Karpas-422 (cell line): Measurements from ENCODE around the gene TTC9B. TPM values are rescaled to one million over a fixed set of nuclear protein-coding genes. Genes with fewer than 3 reads are reported as not detected.

Source experiments
- DNase-seq: peaks from one replicate; pipeline ENCODE4 v3.0.0-alpha.2; 2015
- H2AFZ ChIP-seq: fragments of 200-600 bp; sonication (generic); 2 replicates; pipeline ENCODE4 v1.6.1; 2014; ENCODE audit warnings: antibody characterized with exemption, low read length, mixed read lengths
- H3K27ac ChIP-seq: fragments of 200-600 bp; sonication (generic); 2 replicates; pipeline ENCODE4 v1.5.1; 2014; ENCODE audit warnings: mild to moderate bottlenecking, low read length, moderate library complexity
- H3K27me3 ChIP-seq: fragments of 200-600 bp; sonication (generic); 2 replicates; pipeline ENCODE4 v1.6.1; 2014; ENCODE audit warnings: low read length, mixed read lengths
- H3K36me3 ChIP-seq: fragments of 200-600 bp; sonication (generic); 2 replicates; pipeline ENCODE4 v1.6.1; 2014; ENCODE audit warnings: low read length, mixed read lengths; ENCODE audit not compliant: insufficient read depth
- H3K4me1 ChIP-seq: fragments of 200-600 bp; sonication (generic); 2 replicates; pipeline ENCODE4 v1.6.1; 2014; ENCODE audit warnings: mild to moderate bottlenecking, low read length, mixed read lengths
- H3K4me2 ChIP-seq: fragments of 200-600 bp; sonication (generic); 2 replicates; pipeline ENCODE4 v1.6.1; 2014; ENCODE audit warnings: low read length, low read depth, mild to moderate bottlenecking; ENCODE audit not compliant: poor library complexity, severe bottlenecking
- H3K4me3 ChIP-seq: fragments of 200-600 bp; sonication (generic); 2 replicates; pipeline ENCODE4 v1.5.1; 2014; ENCODE audit warnings: mild to moderate bottlenecking, antibody characterized with exemption, low read length, mixed read lengths
- H3K79me2 ChIP-seq: fragments of 200-600 bp; sonication (generic); 2 replicates; pipeline ENCODE4 v1.6.1; 2014; ENCODE audit warnings: mild to moderate bottlenecking, low read length, mixed read lengths
- H3K9ac ChIP-seq: fragments of 200-600 bp; sonication (generic); 2 replicates; pipeline ENCODE4 v1.6.0; 2014; ENCODE audit warnings: low read length
- H3K9me2 ChIP-seq: fragments of 200-600 bp; sonication (generic), shearing (Covaris generic); replicated peaks from 2 replicates; pipeline ENCODE4 v1.6.0; 2014; ENCODE audit warnings: mild to moderate bottlenecking, low read length, moderate library complexity; ENCODE audit not compliant: insufficient read depth
- H3K9me3 ChIP-seq: fragments of 300-700, 200-600 bp; sonication (generic); 2 replicates; pipeline ENCODE4 v1.6.1; 2014; ENCODE audit warnings: low read length, mixed read lengths
- H4K20me1 ChIP-seq: fragments of 200-600 bp; sonication (generic); 2 replicates; pipeline ENCODE4 v1.6.1; 2014; ENCODE audit warnings: mild to moderate bottlenecking, antibody characterized with exemption, low read length, low read depth; ENCODE audit not compliant: insufficient read depth
- total RNA-seq: library from RNA; depleted of rRNA; stranded (reverse); fragments of >200 nt; shearing (Covaris generic); gene quantifications from 2 replicates; pipeline ENCODE4 v1.2.3, GENCODE V29; 2014; ENCODE audit warnings: low replicate concordance

The TTC9B gene
- total RNA-seq, 1 experiment from 2014 or later: not detected

- H3K36me3 ChIP-seq: no peaks in the 10 kb centered on the region
- H3K27me3 ChIP-seq: no peaks in the 10 kb centered on the region
- H3K9me3 ChIP-seq: no peaks in the 10 kb centered on the region
- H3K4me2 ChIP-seq: no peak overlapping the region
- H3K4me3 ChIP-seq: no peak overlapping the region
- H3K9me2 ChIP-seq: no peaks in the 10 kb centered on the region
- no peak overlapping the region for H2AFZ ChIP-seq
- H3K4me1 ChIP-seq: no peaks in the 10 kb centered on the region
- no peaks in the 10 kb centered on the region for H3K79me2 ChIP-seq
- DNase-seq: no peak
- no peak overlapping the region for H3K27ac ChIP-seq
- H4K20me1 ChIP-seq: 0 out of 2 replicates have a peak, but pooled peaks cover 13% of the 10 kb centered on the region
- no peak overlapping the region for H3K9ac ChIP-seq
Measured at GRCh38 chr19:40233811-40234389, 15.7 kb upstream of the TTC9B start.

- Histone ChIP-seq H3K9ac (no peak overlapping the region), H3K9me3 (no peaks in the 10 kb centered on the region), H2AFZ (no peak overlapping the region), H3K36me3 (no peaks in the 10 kb centered on the region), H3K4me2 (no peak overlapping the region), H3K4me1 (no peaks in the 10 kb centered on the region), H4K20me1 (0 out of 2 replicates have a peak, but pooled peaks cover 13% of the 10 kb centered on the region), H3K9me2 (no peaks in the 10 kb centered on the region), H3K79me2 (no peaks in the 10 kb centered on the region), H3K27me3 (no peaks in the 10 kb centered on the region), H3K4me3 (no peak overlapping the region), H3K27ac (no peak overlapping the region)
- DNase-seq: no peak
Measured at GRCh38 chr19:40232949-40233810, 15.0 kb upstream of the TTC9B start.

GRCh38 chr19:40232479-40232878 is 14.3 kb upstream of the TTC9B start:
- no peak for DNase-seq
- Histone ChIP-seq H2AFZ (no peak overlapping the region), H3K36me3 (no peaks in the 10 kb centered on the region), H3K4me1 (no peaks in the 10 kb centered on the region), H3K27ac (no peak overlapping the region), H3K9me3 (no peaks in the 10 kb centered on the region), H3K27me3 (no peaks in the 10 kb centered on the region), H3K9me2 (no peaks in the 10 kb centered on the region), H3K9ac (no peak overlapping the region), H4K20me1 (0 out of 2 replicates have a peak, but pooled peaks cover 13% of the 10 kb centered on the region), H3K4me3 (no peak overlapping the region), H3K4me2 (no peak overlapping the region), H3K79me2 (no peaks in the 10 kb centered on the region)

- Histone ChIP-seq H3K27me3 (no peaks in the 10 kb centered on the region), H3K9ac (no peak overlapping the region), H3K36me3 (no peaks in the 10 kb centered on the region), H3K79me2 (no peaks in the 10 kb centered on the region), H3K9me2 (no peaks in the 10 kb centered on the region), H3K4me1 (no peaks in the 10 kb centered on the region), H4K20me1 (0 out of 2 replicates have a peak, but pooled peaks cover 13% of the 10 kb centered on the region), H2AFZ (no peak overlapping the region), H3K4me2 (no peak overlapping the region), H3K4me3 (no peak overlapping the region), H3K27ac (no peak overlapping the region), H3K9me3 (no peaks in the 10 kb centered on the region)
- no peak for DNase-seq
Measured at GRCh38 chr19:40231544-40232424, 13.6 kb upstream of the TTC9B start.

GRCh38 chr19:40231057-40231456 is 12.9 kb upstream of the TTC9B start:
- H3K4me2 ChIP-seq: no peak overlapping the region
- H3K9ac ChIP-seq: no peak overlapping the region
- H3K4me1 ChIP-seq: no peaks in the 10 kb centered on the region

GRCh38 chr19:40229926-40230417 is 11.8 kb upstream of the TTC9B start:
- Histone ChIP-seq H3K79me2 (no peaks in the 10 kb centered on the region), H3K4me2 (no peak overlapping the region), H3K4me1 (no peaks in the 10 kb centered on the region), H3K4me3 (no peak overlapping the region), H3K9me2 (no peaks in the 10 kb centered on the region), H3K9ac (no peak overlapping the region), H4K20me1 (0 out of 2 replicates have a peak, but pooled peaks cover 13% of the 10 kb centered on the region), H3K27me3 (no peaks in the 10 kb centered on the region), H3K9me3 (no peaks in the 10 kb centered on the region), H3K27ac (no peak overlapping the region), H3K36me3 (no peaks in the 10 kb centered on the region), H2AFZ (no peak overlapping the region)
- DNase-seq: no peak

More at GRCh38 chr19:40231057-40231456, 12.9 kb upstream of the TTC9B start:
- Histone ChIP-seq H3K9me3 (no peaks in the 10 kb centered on the region), H3K79me2 (no peaks in the 10 kb centered on the region), H3K27ac (no peak overlapping the region), H4K20me1 (0 out of 2 replicates have a peak, but pooled peaks cover 13% of the 10 kb centered on the region), H2AFZ (no peak overlapping the region), H3K36me3 (no peaks in the 10 kb centered on the region), H3K9me2 (no peaks in the 10 kb centered on the region), H3K4me3 (no peak overlapping the region), H3K27me3 (no peaks in the 10 kb centered on the region)
- no peak for DNase-seq

GRCh38 chr19:40229484-40229883 is 11.3 kb upstream of the TTC9B start:
- Histone ChIP-seq H3K79me2 (no peaks in the 10 kb centered on the region), H3K4me1 (no peaks in the 10 kb centered on the region), H3K27me3 (no peaks in the 10 kb centered on the region), H2AFZ (no peak overlapping the region), H3K4me2 (no peak overlapping the region), H4K20me1 (0 out of 2 replicates have a peak, but pooled peaks cover 13% of the 10 kb centered on the region), H3K4me3 (no peak overlapping the region), H3K36me3 (no peaks in the 10 kb centered on the region), H3K9me3 (no peaks in the 10 kb centered on the region), H3K9ac (no peak overlapping the region), H3K9me2 (no peaks in the 10 kb centered on the region), H3K27ac (no peak overlapping the region)
- no peak for DNase-seq
